Fibroblast of lung (primary cell): Measurements from ENCODE around the gene PMFBP1. TPM values are rescaled to one million over a fixed set of nuclear protein-coding genes. Genes with fewer than 3 reads are reported as not detected.

ENCODE experiments used
- DNase-seq, 2 donors: peaks; one replicate each; pipeline versions ENCODE4 v3.0.0 to v3.0.0-alpha.2; 2010; ENCODE audit warnings: low read depth in 2 of 2
- H2AFZ ChIP-seq: 2 replicates; pipeline ENCODE4 v1.5.1; 2012; ENCODE audit warnings: low read length, control low read depth, inconsistent platforms
- H3K27ac ChIP-seq: 2 replicates; pipeline ENCODE4 v1.5.1; 2011; ENCODE audit warnings: low read length, control low read depth; ENCODE audit not compliant: insufficient read depth
- H3K27me3 ChIP-seq: 2 replicates; pipeline ENCODE4 v1.5.1; 2011; ENCODE audit warnings: mild to moderate bottlenecking, low read length; ENCODE audit not compliant: control insufficient read depth, insufficient read depth
- H3K36me3 ChIP-seq: 2 replicates; pipeline ENCODE4 v1.5.1; 2011; ENCODE audit warnings: low read length; ENCODE audit not compliant: control insufficient read depth, insufficient read depth
- H3K4me1 ChIP-seq: 2 replicates; pipeline ENCODE4 v1.5.1; 2011; ENCODE audit warnings: low read length; ENCODE audit not compliant: control insufficient read depth, insufficient read depth; ENCODE audit errors: extremely low read depth
- H3K4me2 ChIP-seq: 2 replicates; pipeline ENCODE4 v1.5.1; 2011; ENCODE audit warnings: low read length, control low read depth; ENCODE audit not compliant: insufficient read depth; ENCODE audit errors: extremely low read depth
- H3K4me3 ChIP-seq, 4 experiments: fragments of 200-600 bp in 1 of 4; sonication (generic) in 1 of 4; replicated peaks in 1 of 4; 2 replicates each; pipeline ENCODE4 v1.5.1; 2011 to 2016; ENCODE audit warnings: low read length in 4 of 4, low read depth in 3 of 4, mild to moderate bottlenecking in 3 of 4, control low read depth in 2 of 4, inconsistent platforms in 1 of 4, mixed read lengths in 1 of 4; ENCODE audit not compliant: insufficient read depth in 1 of 4; ENCODE audit errors: control extremely low read depth in 1 of 4
- H3K79me2 ChIP-seq: 2 replicates; pipeline ENCODE4 v1.5.1; 2012; ENCODE audit warnings: mild to moderate bottlenecking, low read length, inconsistent platforms; ENCODE audit not compliant: control insufficient read depth, insufficient read depth
- H3K9ac ChIP-seq: 2 replicates; pipeline ENCODE4 v1.5.1; 2011; ENCODE audit warnings: mild to moderate bottlenecking, low read length, control low read depth; ENCODE audit not compliant: insufficient read depth
- H3K9me3 ChIP-seq: 2 replicates; pipeline ENCODE4 v1.5.1; 2012; ENCODE audit warnings: low read depth, low read length; ENCODE audit not compliant: control insufficient read depth, insufficient read depth
- H4K20me1 ChIP-seq: 2 replicates; pipeline ENCODE4 v1.5.1; 2011; ENCODE audit warnings: low read length; ENCODE audit not compliant: control insufficient read depth, insufficient read depth; ENCODE audit errors: extremely low read depth
- EZH2 ChIP-seq: IDR thresholded peaks from 2 replicates; pipeline ENCODE4 v1.5.1; 2012; ENCODE audit warnings: low read length, control low read depth, mild to moderate bottlenecking; ENCODE audit errors: missing control alignments
- polyA plus RNA-seq, 2 donors: library from polyadenylated mRNA; depleted of rRNA in 1 of 2; stranded (reverse) in 1 of 2; unstranded in 1 of 2; fragments of >200 nt; gene quantifications; 2 replicates each; pipeline ENCODE4 v1.2.1, GENCODE V29; 2011 to 2012; ENCODE audit warnings: missing spikeins in 1 of 2
- total RNA-seq: library from RNA; depleted of rRNA; stranded (reverse); fragments of >200 nt; gene quantifications from 2 replicates; pipeline ENCODE4 v1.2.1, GENCODE V29; 2014
- TF ChIP-seq, protein P1 (sequence below), 2 donors: IDR thresholded peaks in 1 of 2; conservative IDR thresholded peaks in 1 of 2; 1 replicate in 1 of 2; 2 replicates in 1 of 2; pipeline ENCODE4 v1.5.1; 2011 to 2012; ENCODE audit warnings: low read length in 2 of 2, control low read depth in 1 of 2, inconsistent platforms in 1 of 2, low read depth in 1 of 2, mild to moderate bottlenecking in 1 of 2

PMFBP1 gene
- total and polyA plus RNA-seq, 2 donors (not counting 1 experiment from before 2014, with no cell fraction given) = 0.12 to 0.17 TPM

DNA sequence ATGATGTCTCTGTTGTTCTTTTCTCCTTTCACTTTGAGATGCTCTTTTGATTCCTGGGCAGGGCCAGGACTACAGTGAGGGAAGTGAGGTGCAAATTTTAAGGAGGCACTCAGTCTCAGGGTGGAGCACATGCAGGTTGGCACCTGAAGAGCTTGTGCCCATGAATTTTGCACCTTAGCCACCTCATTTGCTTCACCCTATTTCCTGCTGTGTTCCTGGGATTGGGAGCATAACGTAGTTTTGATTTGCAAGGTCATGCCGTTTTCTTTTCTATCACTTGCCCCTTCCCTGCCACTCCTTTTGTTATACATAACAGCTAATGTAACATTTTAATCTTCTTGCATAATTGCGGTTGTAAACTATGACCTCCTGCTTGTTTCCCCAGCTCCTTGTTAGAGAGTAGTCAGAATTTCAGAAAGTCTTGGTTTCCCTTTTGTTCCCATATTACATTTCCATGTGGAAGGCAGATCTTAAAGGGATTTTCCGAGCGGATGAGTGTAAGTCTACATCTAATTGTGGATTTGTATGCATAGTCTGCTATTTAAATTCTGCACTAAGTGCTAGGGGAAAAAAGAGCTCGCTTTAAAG, 9.8 kb downstream of the PMFBP1 start:
- Histone ChIP-seq H3K27ac (no peak overlapping the region), H3K4me1 (no peaks in the 10 kb centered on the region), H3K9ac (no peak overlapping the region), H2AFZ (no peak overlapping the region), H3K27me3 (peaks cover 3% of the 10 kb centered on the region), H3K79me2 (no peaks in the 10 kb centered on the region), H4K20me1 (no peaks in the 10 kb centered on the region), H3K9me3 (no peaks in the 10 kb centered on the region), H3K36me3 (no peaks in the 10 kb centered on the region), H3K4me3 (no peak overlapping the region), H3K4me2 (no peak overlapping the region)
- TF ChIP-seq, protein P1, sequence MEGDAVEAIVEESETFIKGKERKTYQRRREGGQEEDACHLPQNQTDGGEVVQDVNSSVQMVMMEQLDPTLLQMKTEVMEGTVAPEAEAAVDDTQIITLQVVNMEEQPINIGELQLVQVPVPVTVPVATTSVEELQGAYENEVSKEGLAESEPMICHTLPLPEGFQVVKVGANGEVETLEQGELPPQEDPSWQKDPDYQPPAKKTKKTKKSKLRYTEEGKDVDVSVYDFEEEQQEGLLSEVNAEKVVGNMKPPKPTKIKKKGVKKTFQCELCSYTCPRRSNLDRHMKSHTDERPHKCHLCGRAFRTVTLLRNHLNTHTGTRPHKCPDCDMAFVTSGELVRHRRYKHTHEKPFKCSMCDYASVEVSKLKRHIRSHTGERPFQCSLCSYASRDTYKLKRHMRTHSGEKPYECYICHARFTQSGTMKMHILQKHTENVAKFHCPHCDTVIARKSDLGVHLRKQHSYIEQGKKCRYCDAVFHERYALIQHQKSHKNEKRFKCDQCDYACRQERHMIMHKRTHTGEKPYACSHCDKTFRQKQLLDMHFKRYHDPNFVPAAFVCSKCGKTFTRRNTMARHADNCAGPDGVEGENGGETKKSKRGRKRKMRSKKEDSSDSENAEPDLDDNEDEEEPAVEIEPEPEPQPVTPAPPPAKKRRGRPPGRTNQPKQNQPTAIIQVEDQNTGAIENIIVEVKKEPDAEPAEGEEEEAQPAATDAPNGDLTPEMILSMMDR (conservative IDR thresholded peaks at IDR 0.05 in 1 of 2, IDR thresholded peaks at IDR 0.05 in 1 of 2; ENCODE audit: low read depth in 1 of 2, low read length in 2 of 2) = no peak
- TF ChIP-seq EZH2 = no peak
- no peak for DNase-seq

DNA sequence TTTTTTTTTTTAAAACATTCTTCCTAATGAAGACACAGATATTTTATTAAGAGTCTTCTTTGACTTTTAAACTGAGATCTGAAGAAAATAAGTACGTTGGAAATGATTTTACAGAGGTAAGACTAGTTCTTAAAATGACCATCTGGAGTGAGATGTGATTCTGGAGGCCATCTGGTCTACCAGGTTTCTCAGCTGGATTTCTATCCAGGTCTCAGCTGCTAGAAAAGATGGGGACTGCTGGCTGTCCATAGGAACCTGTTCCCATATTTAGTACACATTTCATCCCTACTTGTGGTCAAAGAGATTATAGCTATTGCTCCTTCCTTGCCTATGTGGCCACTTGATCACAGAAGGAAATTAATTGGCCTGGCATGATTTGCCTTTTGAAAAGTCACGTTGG, 12.2 kb downstream of the PMFBP1 start:
- Histone ChIP-seq H3K4me3 (no peak overlapping the region), H4K20me1 (no peaks in the 10 kb centered on the region), H3K27ac (no peak overlapping the region), H3K27me3 (peaks cover 3% of the 10 kb centered on the region), H3K9me3 (no peaks in the 10 kb centered on the region), H3K79me2 (no peaks in the 10 kb centered on the region), H3K9ac (no peak overlapping the region), H3K36me3 (no peaks in the 10 kb centered on the region), H3K4me1 (no peaks in the 10 kb centered on the region), H3K4me2 (no peak overlapping the region), H2AFZ (no peak overlapping the region)
- no peak for DNase-seq
- TF ChIP-seq, protein P1 (conservative IDR thresholded peaks at IDR 0.05 in 1 of 2, IDR thresholded peaks at IDR 0.05 in 1 of 2; ENCODE audit: low read depth in 1 of 2, low read length in 2 of 2) = no peak
- TF ChIP-seq EZH2 = no peak

DNA sequence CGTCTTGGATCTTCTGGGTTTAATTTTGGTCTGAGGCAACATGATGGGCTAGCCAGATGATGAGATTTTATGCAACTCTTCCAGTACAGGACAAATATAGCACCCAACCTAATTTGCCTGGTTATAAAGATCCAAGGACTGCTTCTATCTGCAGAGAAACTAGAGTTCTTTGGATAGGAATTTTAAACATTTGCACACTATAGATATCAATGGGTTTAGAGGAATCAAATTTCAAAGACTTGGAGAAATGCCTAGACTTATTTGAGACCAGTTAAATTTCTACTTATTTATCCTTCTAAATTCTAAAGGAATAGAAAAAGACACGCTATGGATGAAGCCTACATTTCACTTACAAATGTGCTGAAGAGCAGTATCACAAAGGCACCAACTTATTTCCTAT, 12.6 kb downstream of the PMFBP1 start:
- DNase-seq = peak; percentile 6 to 17
- no peaks in the 10 kb centered on the region for H3K9me3 ChIP-seq
- H3K27ac ChIP-seq = no peak overlapping the region
- H3K27me3 ChIP-seq = peaks cover 3% of the 10 kb centered on the region
- H3K36me3 ChIP-seq = no peaks in the 10 kb centered on the region
- no peak overlapping the region for H3K4me2 ChIP-seq
- H2AFZ ChIP-seq = no peak overlapping the region
- H3K79me2 ChIP-seq = no peaks in the 10 kb centered on the region
- no peak overlapping the region for H3K4me3 ChIP-seq
- no peak for TF ChIP-seq EZH2
- TF ChIP-seq, protein P1 (conservative IDR thresholded peaks at IDR 0.05 in 1 of 2, IDR thresholded peaks at IDR 0.05 in 1 of 2; ENCODE audit: low read depth in 1 of 2, low read length in 2 of 2) = no peak
- H3K4me1 ChIP-seq = no peaks in the 10 kb centered on the region
- H3K9ac ChIP-seq = no peak overlapping the region
- H4K20me1 ChIP-seq = no peaks in the 10 kb centered on the region
